H1 (cell line): ENCODE results near the gene KIAA0586. TPM values are rescaled to one million over a fixed set of nuclear protein-coding genes. Genes with fewer than 3 reads are reported as not detected.

Source experiments
- CTCF ChIA-PET: fragments of 300-600 bp; sonication (Branson Sonifier 250); formaldehyde crosslinking; loops from one replicate; lab custom pipeline; 2021; ENCODE audit not compliant: partially characterized antibody; lab: Charles Lee
- POLR2A ChIA-PET: fragments of 300-600 bp; sonication (Branson Sonifier 250); formaldehyde crosslinking; loops from one replicate; lab custom pipeline; 2021; ENCODE audit warnings: inconsistent platforms; ENCODE audit not compliant: partially characterized antibody; lab: Charles Lee
- DNase-seq, 2 experiments: peaks; one replicate each; pipeline versions ENCODE4 v3.0.0 to v3.0.0-alpha.2; 2010 to 2022; ENCODE audit warnings: low spot score in 2 of 2, low read depth in 1 of 2, mixed read lengths in 1 of 2
- FAIRE-seq: peaks from 2 replicates; lab custom pipeline; 2011; peaks lifted over from hg19 to GRCh38; lab: Jason Lieb, UNC
- H2AFZ ChIP-seq: 2 replicates; pipeline ENCODE4 v1.8.1; 2012; ENCODE audit warnings: low read length, inconsistent platforms
- H2AK5ac ChIP-seq: 2 replicates; pipeline ENCODE4 v1.6.1; 2013; ENCODE audit warnings: low read depth, low read length
- H2BK120ac ChIP-seq: replicated peaks from 2 replicates; pipeline ENCODE3; 2013; ENCODE audit warnings: low read depth, low read length, inconsistent platforms
- H2BK12ac ChIP-seq: 2 replicates; pipeline ENCODE4 v1.6.1; 2013; ENCODE audit warnings: low read depth, low read length
- H2BK15ac ChIP-seq: 2 replicates; pipeline ENCODE4 v1.6.1; 2013; ENCODE audit warnings: low read length
- H2BK20ac ChIP-seq: 2 replicates; pipeline ENCODE4 v1.6.1; 2013; ENCODE audit warnings: low read length
- H2BK5ac ChIP-seq: 2 replicates; pipeline ENCODE4 v1.6.1; 2013; ENCODE audit warnings: low read depth, low read length
- H3K14ac ChIP-seq: 2 replicates; pipeline ENCODE4 v1.6.1; 2013; ENCODE audit warnings: inconsistent platforms; ENCODE audit not compliant: insufficient read length
- H3K18ac ChIP-seq: 2 replicates; pipeline ENCODE4 v1.6.1; 2013; ENCODE audit warnings: low read length; ENCODE audit errors: extremely low read depth
- H3K23ac ChIP-seq: 2 replicates; pipeline ENCODE4 v1.6.1; 2013; ENCODE audit warnings: inconsistent platforms; ENCODE audit not compliant: insufficient read length
- H3K23me2 ChIP-seq: 2 replicates; pipeline ENCODE4 v1.6.1; 2013; ENCODE audit warnings: low read depth, low read length
- H3K27ac ChIP-seq: 2 replicates; pipeline ENCODE4 v1.6.1; 2011; ENCODE audit warnings: low read depth, low read length, inconsistent platforms
- H3K27me3 ChIP-seq, 4 experiments: replicated peaks in 1 of 4; 1 replicate in 1 of 4; 2 replicates in 3 of 4; pipeline versions ENCODE4 v1.6.1 to v1.8.1; 2011 to 2013; ENCODE audit warnings: low read length in 3 of 4, mild to moderate bottlenecking in 3 of 4, inconsistent platforms in 2 of 4, mixed read lengths in 2 of 4, moderate library complexity in 1 of 4; ENCODE audit not compliant: control insufficient read depth in 3 of 4, insufficient read depth in 3 of 4; ENCODE audit errors: extremely low read depth in 1 of 4
- H3K36me3 ChIP-seq, 4 experiments: 2 replicates each; pipeline versions ENCODE4 v1.6.1 to v1.8.1; 2011 to 2013; ENCODE audit warnings: mild to moderate bottlenecking in 4 of 4, low read length in 3 of 4, moderate library complexity in 2 of 4, control low read depth in 1 of 4, inconsistent platforms in 1 of 4; ENCODE audit not compliant: insufficient read depth in 4 of 4, control insufficient read depth in 2 of 4
- H3K4ac ChIP-seq: replicated peaks from 2 replicates; pipeline ENCODE3; 2013; ENCODE audit warnings: low read length, low read depth, mixed read lengths, inconsistent platforms; ENCODE audit not compliant: insufficient read length
- H3K4me1 ChIP-seq, 4 experiments: replicated peaks in 1 of 4; 1 replicate in 1 of 4; 2 replicates in 3 of 4; pipeline versions ENCODE4 v1.6.1 to v1.8.1; 2011 to 2013; ENCODE audit warnings: low read length in 3 of 4, inconsistent platforms in 2 of 4, mixed read lengths in 1 of 4; ENCODE audit not compliant: insufficient read depth in 4 of 4, control insufficient read depth in 3 of 4
- H3K4me2 ChIP-seq, 2 experiments: 2 replicates each; pipeline versions ENCODE4 v1.6.1 to v1.8.1; 2011 to 2013; ENCODE audit warnings: low read depth in 2 of 2, low read length in 2 of 2, control low read depth in 1 of 2, inconsistent platforms in 1 of 2, mild to moderate bottlenecking in 1 of 2; ENCODE audit not compliant: insufficient read depth in 1 of 2
- H3K4me3 ChIP-seq, 4 experiments: fragments of 200-600, 300-600 bp in 1 of 4; sonication (generic), shearing (Covaris generic), sonication (Bioruptor Twin) in 1 of 4; 2 replicates each; pipeline versions ENCODE4 v1.5.1 to v1.8.1; 2011 to 2016; ENCODE audit warnings: low read length in 4 of 4, low read depth in 3 of 4, control low read depth in 2 of 4, inconsistent platforms in 2 of 4, mild to moderate bottlenecking in 2 of 4, mixed read lengths in 1 of 4, moderate library complexity in 1 of 4; ENCODE audit not compliant: insufficient read depth in 2 of 4; ENCODE audit errors: extremely low read depth in 1 of 4
- H3K56ac ChIP-seq: replicated peaks from 2 replicates; pipeline ENCODE3; 2013; ENCODE audit warnings: low read depth, mild to moderate bottlenecking, mixed read lengths, low read length, inconsistent platforms; ENCODE audit not compliant: insufficient read length
- H3K79me1 ChIP-seq: 2 replicates; pipeline ENCODE4 v1.6.1; 2013; ENCODE audit warnings: low read depth, low read length, control low read depth
- H3K79me2 ChIP-seq, 2 experiments: 2 replicates each; pipeline versions ENCODE4 v1.6.1 to v1.8.1; 2012 to 2013; ENCODE audit warnings: low read length in 2 of 2, mild to moderate bottlenecking in 2 of 2, inconsistent platforms in 1 of 2; ENCODE audit not compliant: insufficient read depth in 2 of 2, control insufficient read depth in 1 of 2
- H3K9ac ChIP-seq, 4 experiments: replicated peaks in 1 of 4; 1 replicate in 1 of 4; 2 replicates in 3 of 4; pipeline versions ENCODE4 v1.6.1 to v1.8.1; 2011 to 2013; ENCODE audit warnings: low read depth in 3 of 4, low read length in 3 of 4, control low read depth in 2 of 4, mild to moderate bottlenecking in 2 of 4, moderate library complexity in 2 of 4, inconsistent platforms in 1 of 4; ENCODE audit errors: extremely low read depth in 1 of 4
- H3K9me3 ChIP-seq, 2 experiments: 2 replicates each; pipeline versions ENCODE4 v1.6.1 to v1.8.1; 2012 to 2013; ENCODE audit warnings: mild to moderate bottlenecking in 2 of 2, moderate library complexity in 2 of 2, control low read depth in 1 of 2, inconsistent platforms in 1 of 2, low read depth in 1 of 2, low read length in 1 of 2, mixed read lengths in 1 of 2; ENCODE audit not compliant: insufficient read depth in 2 of 2
- H4K20me1 ChIP-seq, 2 experiments: replicated peaks in 1 of 2; 2 replicates each; pipeline versions ENCODE3 to v1.8.1; 2011 to 2013; ENCODE audit warnings: inconsistent platforms in 2 of 2, low read length in 2 of 2, mild to moderate bottlenecking in 1 of 2; ENCODE audit not compliant: insufficient read depth in 2 of 2, control insufficient read depth in 1 of 2
- H4K5ac ChIP-seq: 2 replicates; pipeline ENCODE4 v1.6.1; 2013; ENCODE audit warnings: low read length, low read depth, mixed read lengths, inconsistent platforms; ENCODE audit not compliant: insufficient read length
- H4K8ac ChIP-seq: 2 replicates; pipeline ENCODE4 v1.8.0; 2013; ENCODE audit warnings: mild to moderate bottlenecking, moderate library complexity, low read length, inconsistent platforms; ENCODE audit not compliant: insufficient read depth; ENCODE audit errors: extremely low read depth
- H4K91ac ChIP-seq: replicated peaks from 2 replicates; pipeline ENCODE3; 2013; ENCODE audit warnings: low read length, mixed read lengths, inconsistent platforms; ENCODE audit not compliant: insufficient read length
- CEBPB ChIP-seq: IDR thresholded peaks from 2 replicates; pipeline ENCODE4 v1.6.1; 2012; ENCODE audit warnings: low read depth, low read length
- CTBP2 ChIP-seq: IDR thresholded peaks from 2 replicates; pipeline ENCODE4 v1.7.0; 2011; ENCODE audit warnings: borderline replicate concordance, mild to moderate bottlenecking, moderate library complexity, mixed read lengths, low read length; ENCODE audit not compliant: insufficient read depth, insufficient read length
- EP300 ChIP-seq, 2 experiments: IDR thresholded peaks; 1 replicate in 1 of 2; 2 replicates in 1 of 2; pipeline ENCODE4 v1.6.1; 2011 to 2012; ENCODE audit warnings: low read depth in 2 of 2, low read length in 2 of 2, mild to moderate bottlenecking in 2 of 2, borderline replicate concordance in 1 of 2, inconsistent platforms in 1 of 2, moderate library complexity in 1 of 2
- JUN ChIP-seq: IDR thresholded peaks from 2 replicates; pipeline ENCODE4 v1.6.1; 2011; ENCODE audit warnings: low read depth, mild to moderate bottlenecking, improper control_type of control experiment, low read length
- RAD21 ChIP-seq, 2 experiments: IDR thresholded peaks in 1 of 2; conservative IDR thresholded peaks in 1 of 2; 2 replicates each; pipeline ENCODE4 v1.6.1; 2011; ENCODE audit warnings: low read depth in 2 of 2, low read length in 2 of 2, improper control_type of control experiment in 1 of 2, inconsistent platforms in 1 of 2, mild to moderate bottlenecking in 1 of 2, moderate library complexity in 1 of 2
- ZNF274 ChIP-seq: IDR thresholded peaks from 2 replicates; pipeline ENCODE4 v1.7.0; 2012; ENCODE audit warnings: low read length, borderline replicate concordance; ENCODE audit errors: extremely low read depth
- WGBS, 2 experiments: shearing (Covaris generic) in 1 of 2; methylation state at CpG; one replicate each; pipeline versions ENCODE4 v1.1.6 to v1.1.7; 2013 to 2015; ENCODE audit warnings: low lambda C conversion rate in 2 of 2, mixed read lengths in 2 of 2, inconsistent platforms in 1 of 2, low coverage in 1 of 2, missing lambda C conversion rate in 1 of 2; ENCODE audit not compliant: insufficient replicate concordance in 2 of 2, insufficient coverage in 1 of 2, insufficient read length in 1 of 2; ENCODE audit errors: extremely low coverage in 1 of 2, missing lambda C conversion rate in 1 of 2; 5-methylcytosine and 5-hydroxymethylcytosine counted together
- polyA plus RNA-seq, 7 experiments: library from polyadenylated mRNA; depleted of rRNA in 3 of 7; stranded (reverse) in 5 of 7; unstranded in 2 of 7; fragments of >200 nt in 5 of 7; fragments of 200-250 nt in 2 of 7; gene quantifications; 1 replicate in 5 of 7; 2 replicates in 1 of 7; 4 replicates in 1 of 7; pipeline versions ENCODE4 v1.2.1 to v1.2.3, GENCODE V29; 2011 to 2013; ENCODE audit warnings: missing spikeins in 2 of 7, mixed read lengths in 2 of 7
- total RNA-seq: library from RNA; stranded (reverse); fragmentation: NEBNext Ultra II Directional; extraction: Animal tissue kit (Norgen Biotek cat#: 25700); gene quantifications from 2 replicates; pipeline ENCODE4 v1.2.1, GENCODE V29; 2021

The KIAA0586 gene
- total and polyA plus RNA-seq, 2 of the 8 experiments (the other 6 are each of a cell fraction or from before 2014, with no cell fraction given): 7.2 to 24.8 TPM

- no peak overlapping the region for H3K23ac ChIP-seq
- H3K9ac ChIP-seq: peak overlapping the region in 1 of 4 experiments; percentile 61; a peak in 1 of 7 replicates
- no peak overlapping the region for H2BK5ac ChIP-seq
- no peak overlapping the region for H2AFZ ChIP-seq
- H3K4me1 ChIP-seq: no peaks in the 10 kb centered on the region
- no peak overlapping the region for H2BK15ac ChIP-seq
- peaks cover 0 to 31% of the 10 kb centered on the region in 2 experiments; a peak in 2 of 4 replicates for H3K79me2 ChIP-seq
- H3K36me3 ChIP-seq: peaks cover 0 to 17% (median 2%) of the 10 kb centered on the region in 4 experiments; a peak in 4 of 8 replicates
- H3K27me3 ChIP-seq: no peaks in the 10 kb centered on the region
- H2AK5ac ChIP-seq: no peak overlapping the region
- no peak overlapping the region for H3K4ac ChIP-seq
- ChIA-PET POLR2A (interaction anchor here (0.7 to 1.0 kb wide), 2 partner anchors 10 to 34 kb away, joined by 3 read pairs; partner anchors contain the start of gene TOMM20L), CTCF (interaction anchor here (0.6 to 0.9 kb wide), 2 partner anchors 36 to 52 kb away, joined by 3 to 4 read pairs; no protein-coding TSS in a partner anchor)
- H3K14ac ChIP-seq: no peak overlapping the region
- H2BK20ac ChIP-seq: no peak overlapping the region
- H4K91ac ChIP-seq: no peak overlapping the region
- H2BK12ac ChIP-seq: no peak overlapping the region
- H3K23me2 ChIP-seq: no peaks in the 10 kb centered on the region; the same call in 1 of the 2 replicates
- no peak overlapping the region for H3K27ac ChIP-seq
- H2BK120ac ChIP-seq: no peak overlapping the region
- no peaks in the 10 kb centered on the region for H3K9me3 ChIP-seq
- no peak overlapping the region for H3K4me3 ChIP-seq
- no peak for FAIRE-seq
- no peak overlapping the region for H4K5ac ChIP-seq
- H3K4me2 ChIP-seq: no peak overlapping the region
- no peak overlapping the region for H4K8ac ChIP-seq
- DNase-seq: no peak
- H3K18ac ChIP-seq: no peak overlapping the region
- TF ChIP-seq JUN (no peak), RAD21 (IDR thresholded peaks at IDR 0.05 in 1 of 2, conservative IDR thresholded peaks at IDR 0.05 in 1 of 2; ENCODE audit: low read depth in 2 of 2, low read length in 2 of 2) (no peak), ZNF274 (no peak), CEBPB (no peak), CTBP2 (no peak), EP300 (IDR thresholded peaks at IDR 0.05; ENCODE audit: borderline replicate concordance in 1 of 2, low read depth in 2 of 2, low read length in 2 of 2) (no peak)
- WGBS, 2 experiments: 86% methylated on average over 1 of the region's 1 CpG; no CpG with 5 or more reads in 1 of the 2 experiments
- no peak overlapping the region for H3K56ac ChIP-seq
- no peaks in the 10 kb centered on the region for H4K20me1 ChIP-seq
- H3K79me1 ChIP-seq: no peaks in the 10 kb centered on the region; the same call in 1 of the 2 replicates
Observed at GRCh38 chr14:58430156-58430555, 2.6 kb downstream of the KIAA0586 start.
